GM21360 (cell line): ENCODE data around the gene FAM240B.

Experiments
- ATAC-seq: cut with Tn5 transposase; IDR thresholded peaks from one replicate; pipeline ENCODE4 v1.9.1; 2021; ENCODE audit warnings: mild to moderate bottlenecking, moderate library complexity; ENCODE audit not compliant: unreplicated experiment

The FAM240B gene

GRCh38 chr9:38671372-38671731 is 48.6 kb downstream of the FAM240B start:
- ATAC-seq = no peak

GRCh38 chr9:38670542-38671371 is 49.2 kb downstream of the FAM240B start:
- no peak for ATAC-seq

- ATAC-seq = no peak
Measured at GRCh38 chr9:38668791-38669466, 51.0 kb downstream of the FAM240B start.

- ATAC-seq = no peak
Measured at GRCh38 chr9:38662763-38663593, 57.0 kb downstream of the FAM240B start.

- ATAC-seq = no peak
Measured at GRCh38 chr9:38659538-38659937, 60.4 kb downstream of the FAM240B start.

- ATAC-seq = no peak
Measured at GRCh38 chr9:38656896-38657295, 63.0 kb downstream of the FAM240B start.

GRCh38 chr9:38652486-38652885 is 67.4 kb downstream of the FAM240B start:
- no peak for ATAC-seq

- no peak for ATAC-seq
Measured at GRCh38 chr9:38652044-38652443, 67.9 kb downstream of the FAM240B start.

- no peak for ATAC-seq
Measured at GRCh38 chr9:38651400-38652042, 68.4 kb downstream of the FAM240B start.

GRCh38 chr9:38650564-38650963 is 69.4 kb downstream of the FAM240B start:
- no peak for ATAC-seq

GRCh38 chr9:38649731-38650363 is 70.1 kb downstream of the FAM240B start:
- ATAC-seq = no peak

- no peak for ATAC-seq
Measured at GRCh38 chr9:38644601-38645000, 75.3 kb downstream of the FAM240B start.
